Measurements from ENCODE around the gene OSBPL1A. TPM values are rescaled to one million over a fixed set of nuclear protein-coding genes. Genes with fewer than 3 reads are reported as not detected.

OSBPL1A gene
- polyA plus RNA-seq, 3 donors from 2014 or later: 0.25 to 2.1 TPM; not detected in 1

DNA sequence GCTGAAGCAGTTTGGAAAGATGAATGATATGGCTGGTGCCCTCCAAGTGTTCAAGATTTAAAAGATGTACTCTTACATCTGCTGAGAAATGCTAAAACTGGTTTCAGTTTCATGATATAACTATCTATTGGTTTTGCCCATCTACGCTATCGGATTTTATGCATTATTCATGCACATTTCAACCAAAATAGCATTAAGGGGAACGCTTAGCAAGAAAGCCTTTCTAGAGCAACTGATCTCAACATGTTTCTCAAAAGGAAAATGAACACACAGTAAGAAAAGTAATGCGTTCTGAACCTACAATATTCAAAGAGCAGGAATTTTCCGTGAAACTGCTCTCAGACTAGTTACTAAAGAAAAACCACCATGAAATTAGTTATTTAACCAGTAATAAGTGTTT, 164.8 kb downstream of the OSBPL1A start:
- Mint-ChIP-seq H3K36me3 (no peaks in the 10 kb centered on the region), H3K9me3 (no peaks in the 10 kb centered on the region), H3K27me3 (ENCODE audit: low read depth in 3 of 3) (peaks cover 0 to 9% (median 4%) of the 10 kb centered on the region in 3 donors), H3K4me3 (no peak overlapping the region), H3K27ac (no peak overlapping the region), H3K4me1 (no peaks in the 10 kb centered on the region)
- DNase-seq: no peak

- DNase-seq: no peak
- Mint-ChIP-seq H3K36me3 (no peaks in the 10 kb centered on the region), H3K4me3 (no peak overlapping the region), H3K27me3 (ENCODE audit: low read depth in 3 of 3) (peaks cover 0 to 9% (median 4%) of the 10 kb centered on the region in 3 donors), H3K4me1 (no peaks in the 10 kb centered on the region), H3K9me3 (no peaks in the 10 kb centered on the region), H3K27ac (no peak overlapping the region)
Measured at GRCh38 chr18:24231773-24232735, 165.6 kb downstream of the OSBPL1A start.

DNA sequence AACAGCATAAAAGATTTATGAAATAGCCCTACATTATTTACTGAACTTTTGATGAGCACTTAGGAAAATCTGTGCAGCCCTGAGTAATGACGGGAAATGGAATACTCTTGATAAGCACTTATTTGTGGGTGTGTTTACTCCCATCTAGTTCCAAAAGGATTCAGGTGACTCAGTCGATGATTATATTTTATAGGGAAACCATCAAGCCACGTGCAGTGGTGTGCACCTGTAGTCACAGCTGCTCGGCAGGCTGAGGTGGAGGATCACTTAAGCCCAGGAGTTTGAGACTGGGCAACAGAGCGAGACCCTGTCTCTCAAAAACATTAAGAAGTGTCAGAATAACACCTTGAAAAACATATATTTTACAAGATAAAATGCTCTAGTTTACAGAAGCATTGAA, 166.9 kb downstream of the OSBPL1A start:
- no peak for DNase-seq
- Mint-ChIP-seq H3K4me3 (no peak overlapping the region), H3K4me1 (no peaks in the 10 kb centered on the region), H3K27ac (no peak overlapping the region), H3K36me3 (no peaks in the 10 kb centered on the region), H3K27me3 (ENCODE audit: low read depth in 3 of 3) (peaks cover 0 to 6% (median 6%) of the 10 kb centered on the region in 3 donors), H3K9me3 (no peaks in the 10 kb centered on the region)

DNA sequence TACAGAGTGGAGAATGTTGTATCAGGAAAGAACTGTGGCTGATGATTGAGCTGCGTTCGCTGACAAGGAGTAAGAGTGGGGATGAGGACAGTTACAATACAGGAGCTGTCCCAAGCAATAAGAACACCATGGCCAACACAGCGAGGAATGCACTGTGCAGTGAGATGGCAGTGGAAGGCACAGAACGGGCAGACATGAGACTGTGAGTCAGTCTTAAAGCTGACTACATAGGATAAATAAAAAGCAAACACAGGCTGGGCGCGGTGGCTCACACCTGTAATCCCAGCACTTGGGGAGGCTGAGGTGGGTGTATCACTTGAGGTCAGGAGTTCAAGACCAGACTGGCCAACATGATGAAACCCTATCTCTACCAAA, 169.0 kb downstream of the OSBPL1A start:
- H3K27ac Mint-ChIP-seq: no peak overlapping the region

GRCh38 chr18:24227977-24228666, 169.5 kb downstream of the OSBPL1A start:
- no peak overlapping the region for H3K27ac Mint-ChIP-seq
- no peaks in the 10 kb centered on the region for H3K4me1 Mint-ChIP-seq
- H3K27me3 Mint-ChIP-seq (ENCODE audit: low read depth in 3 of 3): peaks cover 0 to 12% (median 6%) of the 10 kb centered on the region in 3 donors
- H3K9me3 Mint-ChIP-seq: no peaks in the 10 kb centered on the region
- H3K36me3 Mint-ChIP-seq: no peaks in the 10 kb centered on the region
- no peak overlapping the region for H3K4me3 Mint-ChIP-seq
- DNase-seq: no peak

More for the DNA sequence above, 169.0 kb downstream of the OSBPL1A start:
- Mint-ChIP-seq H3K9me3 (no peaks in the 10 kb centered on the region), H3K36me3 (no peaks in the 10 kb centered on the region), H3K4me3 (no peak overlapping the region), H3K4me1 (no peaks in the 10 kb centered on the region), H3K27me3 (ENCODE audit: low read depth in 3 of 3) (peaks cover 0 to 12% (median 6%) of the 10 kb centered on the region in 3 donors)
- no peak for DNase-seq

DNA sequence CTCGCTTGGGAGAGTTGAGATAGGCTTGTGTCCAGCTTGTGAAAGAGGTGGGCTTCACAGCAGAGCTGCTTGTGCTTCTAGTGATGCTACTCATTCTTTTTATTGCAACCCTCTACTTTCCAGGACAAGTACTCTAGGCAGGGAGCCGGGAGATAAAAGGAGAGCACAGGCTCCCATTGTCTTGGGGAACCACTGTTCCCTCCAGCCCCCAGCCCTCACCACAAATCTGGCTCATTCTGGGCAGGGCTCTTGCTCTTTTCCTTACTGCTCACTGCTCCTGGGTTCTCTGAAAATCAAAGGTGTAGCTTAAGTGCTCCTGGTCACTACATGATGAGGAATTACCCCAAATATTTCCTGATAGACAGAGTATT, 177.3 kb downstream of the OSBPL1A start:
- DNase-seq: no peak
- Mint-ChIP-seq H3K27ac (no peak overlapping the region), H3K36me3 (no peaks in the 10 kb centered on the region), H3K4me3 (no peak overlapping the region), H3K4me1 (no peaks in the 10 kb centered on the region), H3K27me3 (ENCODE audit: low read depth in 3 of 3) (peaks cover 2 to 15% (median 4%) of the 10 kb centered on the region in 3 donors), H3K9me3 (no peaks in the 10 kb centered on the region)

GRCh38 chr18:24219561-24220317, 177.9 kb downstream of the OSBPL1A start:
- H3K36me3 Mint-ChIP-seq: no peaks in the 10 kb centered on the region
- no peaks in the 10 kb centered on the region for H3K4me1 Mint-ChIP-seq
- peaks cover 2 to 11% (median 4%) of the 10 kb centered on the region in 3 donors for H3K27me3 Mint-ChIP-seq (ENCODE audit: low read depth in 3 of 3)
- H3K27ac Mint-ChIP-seq: no peak overlapping the region
- no peak for DNase-seq
- no peak overlapping the region for H3K4me3 Mint-ChIP-seq
- no peaks in the 10 kb centered on the region for H3K9me3 Mint-ChIP-seq

DNA sequence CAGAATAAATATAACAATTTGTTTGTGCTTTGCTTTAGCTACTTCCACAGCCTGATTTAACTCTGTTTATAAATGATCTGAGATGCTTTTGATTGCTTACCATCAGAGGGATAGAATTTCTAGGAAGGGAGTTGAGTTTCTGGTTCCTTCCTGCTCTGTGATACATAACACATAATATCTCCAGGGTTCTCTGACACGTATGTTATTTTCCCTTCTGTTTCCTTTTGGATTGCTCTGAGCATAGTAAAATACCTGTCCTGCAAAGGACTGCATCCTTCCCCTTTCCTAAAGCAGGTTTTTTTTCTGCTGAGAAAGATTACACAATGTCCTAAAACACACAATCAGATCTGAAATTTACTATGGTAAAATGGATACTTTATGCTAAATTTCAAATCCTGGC, 182.7 kb downstream of the OSBPL1A start:
- Mint-ChIP-seq H3K27ac (no peak overlapping the region), H3K36me3 (no peaks in the 10 kb centered on the region), H3K27me3 (ENCODE audit: low read depth in 3 of 3) (peaks cover 2 to 6% (median 4%) of the 10 kb centered on the region in 3 donors), H3K9me3 (no peaks in the 10 kb centered on the region), H3K4me3 (no peak overlapping the region), H3K4me1 (no peaks in the 10 kb centered on the region)
- no peak for DNase-seq

GRCh38 chr18:24214144-24214543, 183.5 kb downstream of the OSBPL1A start:
- DNase-seq: no peak
- Mint-ChIP-seq H3K27me3 (ENCODE audit: low read depth in 3 of 3) (peaks cover 4 to 6% (median 5%) of the 10 kb centered on the region in 3 donors), H3K4me3 (no peak overlapping the region), H3K27ac (no peak overlapping the region), H3K36me3 (no peaks in the 10 kb centered on the region), H3K9me3 (no peaks in the 10 kb centered on the region), H3K4me1 (no peaks in the 10 kb centered on the region)

DNA sequence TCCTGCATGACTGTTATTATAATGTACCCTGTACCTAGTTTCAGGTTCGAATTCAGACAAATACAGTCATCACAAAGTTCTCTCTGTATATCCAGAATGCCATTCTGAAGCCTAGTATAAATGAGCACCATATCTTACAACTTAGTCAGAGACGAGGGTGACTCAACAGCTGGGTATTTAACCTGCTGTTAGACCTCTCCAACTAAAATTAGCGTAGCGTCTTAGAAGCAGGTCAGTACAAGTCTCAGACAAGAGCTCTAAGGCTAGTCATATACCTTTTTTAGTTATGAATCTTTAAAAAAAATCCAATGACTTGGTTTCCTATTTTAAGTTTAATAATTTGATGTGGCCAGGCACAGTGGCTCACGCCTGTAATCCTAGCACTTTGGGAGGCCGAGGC, 184.7 kb downstream of the OSBPL1A start:
- Mint-ChIP-seq H3K27ac (no peak overlapping the region), H3K36me3 (no peaks in the 10 kb centered on the region), H3K4me1 (no peaks in the 10 kb centered on the region), H3K9me3 (no peaks in the 10 kb centered on the region), H3K4me3 (no peak overlapping the region), H3K27me3 (ENCODE audit: low read depth in 3 of 3) (peaks cover 4 to 6% (median 5%) of the 10 kb centered on the region in 3 donors)
- DNase-seq: no peak

DNA sequence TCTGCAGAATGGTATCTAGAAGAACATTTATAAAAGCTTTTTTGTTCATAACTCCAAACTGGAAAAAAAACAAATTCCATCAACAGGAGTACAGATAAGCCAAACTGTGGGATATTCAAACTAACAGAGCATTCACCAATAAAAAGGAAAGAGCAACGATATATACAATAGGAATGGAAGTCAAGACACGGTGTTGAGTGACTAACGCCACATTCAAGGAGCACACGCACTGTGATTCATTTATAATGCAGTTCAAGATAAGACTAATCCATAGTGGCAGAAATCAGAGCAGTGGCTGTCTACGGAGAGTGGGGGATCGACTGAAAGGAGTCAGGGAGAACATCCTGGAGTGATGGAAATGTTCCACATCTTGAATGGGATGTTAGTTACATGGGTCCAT, 188.1 kb downstream of the OSBPL1A start:
- no peak for DNase-seq
- Mint-ChIP-seq H3K9me3 (no peaks in the 10 kb centered on the region), H3K27ac (no peak overlapping the region), H3K36me3 (no peaks in the 10 kb centered on the region), H3K4me3 (no peak overlapping the region), H3K27me3 (ENCODE audit: low read depth in 3 of 3) (peaks cover 0 to 6% (median 6%) of the 10 kb centered on the region in 3 donors), H3K4me1 (no peaks in the 10 kb centered on the region)

GRCh38 chr18:24208270-24209035, 189.2 kb downstream of the OSBPL1A start:
- no peaks in the 10 kb centered on the region for H3K36me3 Mint-ChIP-seq
- no peak for DNase-seq
- H3K4me3 Mint-ChIP-seq: no peak overlapping the region
- H3K27ac Mint-ChIP-seq: no peak overlapping the region
- no peaks in the 10 kb centered on the region for H3K9me3 Mint-ChIP-seq
- H3K4me1 Mint-ChIP-seq: no peaks in the 10 kb centered on the region
- peaks cover 0 to 6% (median 2%) of the 10 kb centered on the region in 3 donors for H3K27me3 Mint-ChIP-seq (ENCODE audit: low read depth in 3 of 3)

DNA sequence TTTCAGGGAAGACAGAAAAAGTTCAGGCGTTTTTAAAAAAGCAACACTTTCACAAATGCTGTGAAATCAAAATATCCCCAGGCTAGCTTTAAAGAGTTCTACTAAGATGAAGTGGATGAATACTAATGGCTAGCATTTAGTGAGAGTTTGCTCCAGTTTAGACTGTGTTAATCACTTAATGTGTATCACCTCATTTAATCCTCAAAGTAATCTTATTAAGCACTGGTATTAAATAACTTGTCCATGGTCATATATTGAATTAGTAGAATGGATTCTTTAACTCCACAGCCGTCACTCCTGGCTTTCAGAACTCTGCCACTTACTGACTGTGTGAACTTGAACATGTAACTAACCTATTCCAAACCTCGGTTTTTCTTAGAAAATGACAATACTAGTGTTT, 192.7 kb downstream of the OSBPL1A start:
- no peaks in the 10 kb centered on the region for H3K9me3 Mint-ChIP-seq
- no peak overlapping the region for H3K4me3 Mint-ChIP-seq
- H3K36me3 Mint-ChIP-seq: no peaks in the 10 kb centered on the region
- H3K4me1 Mint-ChIP-seq: no peaks in the 10 kb centered on the region
- H3K27ac Mint-ChIP-seq: no peak overlapping the region
- no peak for DNase-seq
- H3K27me3 Mint-ChIP-seq (ENCODE audit: low read depth in 3 of 3): peaks cover 0 to 9% (median 9%) of the 10 kb centered on the region in 3 donors
